ENCODE measurements around the gene UCK2. TPM values are rescaled to one million over a fixed set of nuclear protein-coding genes. Genes with fewer than 3 reads are reported as not detected.
A peak's percentile ranks its signal among the peaks of the same experiment; 100 is the strongest.

Gene UCK2
- total and polyA plus RNA-seq, 9 of the 15 experiments (the other 6 are each of a cell fraction or from before 2014, with no cell fraction given), result 71.6 to 145 (median 95.8) TPM

- TF ChIP-seq TSHZ1 (CRISPR knock-in tag; IDR thresholded peaks at IDR 0.05) (no peak), MLX (CRISPR knock-in tag; conservative IDR thresholded peaks at IDR 0.05) (0 out of 4 replicates have a peak, but pooled peaks of 1 of the 2 experiments have one; percentile 28), FIP1L1 (IDR thresholded peaks at IDR 0.05; ENCODE audit: low read depth, low read length, poor library complexity, severe bottlenecking) (peak; percentile 19), ZNF212 (CRISPR knock-in tag; IDR thresholded peaks at IDR 0.05) (no peak), STAT5A (IDR thresholded peaks at IDR 0.05; ENCODE audit: borderline replicate concordance, low read length) (no peak), FOS (IDR thresholded peaks at IDR 0.05; ENCODE audit: extremely low read depth, insufficient read length) (no peak), ZBTB43 (CRISPR knock-in tag; IDR thresholded peaks at IDR 0.05) (no peak), ZNF24 (IDR thresholded peaks at IDR 0.05) (no peak), DPF2 (IDR thresholded peaks at IDR 0.05) (peak; percentile 32; the same call in 1 of the 2 replicates), MTA1 (IDR thresholded peaks at IDR 0.05; ENCODE audit: borderline replicate concordance) (no peak), ZNF655 (CRISPR knock-in tag; IDR thresholded peaks at IDR 0.05) (no peak), SNIP1 (IDR thresholded peaks at IDR 0.05; ENCODE audit: low read depth) (no peak), FOXK2 (conservative IDR thresholded peaks at IDR 0.05 in 1 of 2, IDR thresholded peaks at IDR 0.05 in 1 of 2; ENCODE audit: low read depth in 2 of 2) (no peak), U2AF1 (optimal IDR thresholded peaks at IDR 0.05; ENCODE audit: low read depth, low read length) (peak; percentile 73), MEF2D (tag; conservative IDR thresholded peaks at IDR 0.05; ENCODE audit: low read depth) (no peak), RERE (CRISPR knock-in tag; IDR thresholded peaks at IDR 0.05; ENCODE audit: borderline replicate concordance) (no peak)
These were observed 772 bp downstream of the UCK2 start (continued) for GRCh38 chr1:165828103-165828668.

All from K562 (cell line).